Heart left ventricle (tissue), 13 donors: ENCODE results near the gene MEGF9.

ENCODE experiments used
- POLR2A ChIP-seq, 2 donors: fragments of 450-650 bp; IDR thresholded peaks; one replicate each; pipeline ENCODE4 v1.6.1; 2017; ENCODE audit warnings: antibody characterized with exemption in 2 of 2, mild to moderate bottlenecking in 2 of 2, moderate library complexity in 2 of 2
- TF ChIP-seq, protein P1 (sequence below), 12 donors: fragments of 200-600 bp; sonication (generic) in 4 of 12; IDR thresholded peaks; one replicate each; pipeline versions ENCODE4 v1.5.0 to v1.8.0; 2018 to 2022; ENCODE audit warnings: antibody characterized with exemption in 12 of 12, mild to moderate bottlenecking in 5 of 12
- donor health status: ischemic (EF 13 %, LVEDD 7.1; RV severe dilation, severe dysfunction).
- donor health status: DM: no; HTN: yes; CAD: no.
- donor health status: DM: no; HTN: no; CAD: no.
- donor health status: ischemic (EF 25% LVEDD 6.9; RV normal size, moderate dysfunction).
- donor health status: ischemic (EF 25% LVEDD 5.7; RV mildly dilated, moderate dysfunction).
- donor health status: ischemic (EF 35%, LVEDD 5.7; RV mildly dilated, moderate dysfunction).
- donor health status: nonischemic (EF 11% LVEDD 7.7; RV severe dilation, severe dysfunction).
- donor health status: DM: yes; HTN: yes; CAD: no.
- donor health status: PGD.
- donor health status: ischemic (EF 29% LVEDD 5.4; RV normal size, mild dysfunction).
- donor health status: nonischemic (EF 23%, LVEDD 6.1; RV moderate dilation, normal function).

DNA sequence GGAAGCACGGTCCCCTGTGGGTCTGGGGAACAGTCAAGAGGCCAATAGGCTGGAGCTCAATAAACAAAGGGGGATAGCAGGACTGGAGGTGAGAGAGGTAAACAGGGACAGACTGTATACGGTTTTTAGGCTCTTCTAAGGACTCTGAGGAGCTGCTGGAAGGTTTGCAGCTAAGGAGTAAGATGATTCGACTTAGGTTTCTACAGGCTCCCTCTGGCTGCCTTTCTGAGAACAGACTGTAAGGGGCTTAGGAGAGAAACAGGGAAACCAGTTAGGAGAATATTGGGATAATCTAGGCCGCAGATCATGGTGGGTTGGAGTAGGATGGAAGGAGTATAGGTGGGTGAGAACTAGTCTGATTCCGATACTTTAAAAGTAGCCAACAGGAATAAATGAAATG, 144.7 kb downstream of the MEGF9 start:
- TF ChIP-seq, protein P1, sequence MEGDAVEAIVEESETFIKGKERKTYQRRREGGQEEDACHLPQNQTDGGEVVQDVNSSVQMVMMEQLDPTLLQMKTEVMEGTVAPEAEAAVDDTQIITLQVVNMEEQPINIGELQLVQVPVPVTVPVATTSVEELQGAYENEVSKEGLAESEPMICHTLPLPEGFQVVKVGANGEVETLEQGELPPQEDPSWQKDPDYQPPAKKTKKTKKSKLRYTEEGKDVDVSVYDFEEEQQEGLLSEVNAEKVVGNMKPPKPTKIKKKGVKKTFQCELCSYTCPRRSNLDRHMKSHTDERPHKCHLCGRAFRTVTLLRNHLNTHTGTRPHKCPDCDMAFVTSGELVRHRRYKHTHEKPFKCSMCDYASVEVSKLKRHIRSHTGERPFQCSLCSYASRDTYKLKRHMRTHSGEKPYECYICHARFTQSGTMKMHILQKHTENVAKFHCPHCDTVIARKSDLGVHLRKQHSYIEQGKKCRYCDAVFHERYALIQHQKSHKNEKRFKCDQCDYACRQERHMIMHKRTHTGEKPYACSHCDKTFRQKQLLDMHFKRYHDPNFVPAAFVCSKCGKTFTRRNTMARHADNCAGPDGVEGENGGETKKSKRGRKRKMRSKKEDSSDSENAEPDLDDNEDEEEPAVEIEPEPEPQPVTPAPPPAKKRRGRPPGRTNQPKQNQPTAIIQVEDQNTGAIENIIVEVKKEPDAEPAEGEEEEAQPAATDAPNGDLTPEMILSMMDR (IDR thresholded peaks at IDR 0.05), result no peak
- no peak for TF ChIP-seq POLR2A (IDR thresholded peaks at IDR 0.05)
